Vagina (tissue), 2 donors: ENCODE results near the gene ZKSCAN5.

Source experiments
- CTCF ChIP-seq, 3 experiments: fragments of 450-650 bp in 2 of 3; fragments of 200-600 bp in 1 of 3; sonication (generic) in 1 of 3; IDR thresholded peaks; one replicate each; pipeline ENCODE4 v1.5.1; 2017 to 2019; ENCODE audit warnings: antibody characterized with exemption in 3 of 3, mild to moderate bottlenecking in 2 of 3, moderate library complexity in 2 of 3
- POLR2A ChIP-seq, 2 donors: fragments of 450-650 bp; IDR thresholded peaks; one replicate each; pipeline ENCODE4 v1.6.1; 2017; ENCODE audit warnings: antibody characterized with exemption in 2 of 2, mild to moderate bottlenecking in 2 of 2, moderate library complexity in 2 of 2
- POLR2AphosphoS5 ChIP-seq, 2 donors: sonication (generic); formaldehyde crosslinking; IDR thresholded peaks; one replicate each; pipeline ENCODE4 v1.9.0; 2017; ENCODE audit warnings: antibody characterized with exemption in 2 of 2, mild to moderate bottlenecking in 2 of 2, low read depth in 1 of 2; ENCODE audit not compliant: insufficient read depth in 1 of 2

GRCh38 chr7:99543916-99544315 lies 39.5 kb downstream of the ZKSCAN5 start:
- TF ChIP-seq POLR2A (IDR thresholded peaks at IDR 0.05), result no peak
- TF ChIP-seq CTCF (IDR thresholded peaks at IDR 0.05), result no peak
- TF ChIP-seq POLR2AphosphoS5 (IDR thresholded peaks at IDR 0.05; ENCODE audit: insufficient read depth in 1 of 2, low read depth in 1 of 2), result no peak
